Loucy (cell line): Measurements from ENCODE around the gene ERVK3-1.

ENCODE experiments used
- EZH2phosphoT487 ChIP-seq: fragments of 200-600 bp; IDR thresholded peaks from 2 replicates; pipeline ENCODE4 v1.6.1; 2018; ENCODE audit warnings: antibody characterized with exemption, mild to moderate bottlenecking, moderate library complexity, borderline replicate concordance
- TF ChIP-seq, protein P1 (sequence below): fragments of 200-600 bp; sonication (generic); conservative IDR thresholded peaks from 2 replicates; pipeline ENCODE4 v1.5.1; 2014; ENCODE audit warnings: mild to moderate bottlenecking, antibody characterized with exemption, low read length

DNA sequence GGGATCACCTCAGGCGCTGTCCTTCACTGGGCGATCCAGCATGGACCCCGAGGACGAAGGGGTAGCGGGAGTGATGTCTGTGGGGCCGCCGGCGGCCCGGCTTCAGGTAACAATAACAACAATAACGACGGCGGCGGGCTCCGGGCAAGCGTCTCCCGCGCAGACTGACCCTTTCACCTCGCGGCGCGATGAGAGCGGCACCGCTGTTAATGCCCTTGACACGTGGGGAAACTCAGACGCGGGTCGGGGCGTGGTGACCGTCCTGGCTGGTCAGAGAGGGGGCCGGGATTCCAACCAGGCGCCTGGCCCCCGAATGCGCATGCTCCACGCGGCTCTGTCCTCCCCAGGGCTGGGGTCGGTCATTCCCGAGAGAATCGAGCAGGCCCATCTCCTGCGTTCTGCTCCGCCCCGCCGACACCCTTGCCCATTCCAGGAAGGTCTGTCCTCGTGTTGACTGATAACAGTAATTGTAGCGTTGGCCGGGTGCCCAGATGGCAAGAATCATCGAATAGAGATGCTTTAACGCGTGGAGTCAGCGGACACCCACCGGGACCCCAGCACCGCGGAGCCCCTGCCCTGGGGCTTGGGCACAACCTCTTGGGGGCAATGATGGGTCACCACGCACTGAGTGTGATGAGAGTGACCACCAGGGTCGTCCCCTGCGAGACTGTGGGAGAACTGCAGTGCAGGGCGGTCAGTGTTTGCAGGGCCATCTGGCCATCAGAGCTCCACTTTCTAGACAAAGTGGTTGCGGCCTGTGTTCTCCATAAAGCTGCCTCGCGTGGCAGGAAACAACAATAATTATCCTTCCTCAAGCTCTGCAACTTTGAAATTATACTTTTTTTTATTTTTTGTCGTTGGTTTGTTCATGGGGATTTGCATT lies 25.9 kb upstream of the ERVK3-1 start:
- TF ChIP-seq, protein P1, sequence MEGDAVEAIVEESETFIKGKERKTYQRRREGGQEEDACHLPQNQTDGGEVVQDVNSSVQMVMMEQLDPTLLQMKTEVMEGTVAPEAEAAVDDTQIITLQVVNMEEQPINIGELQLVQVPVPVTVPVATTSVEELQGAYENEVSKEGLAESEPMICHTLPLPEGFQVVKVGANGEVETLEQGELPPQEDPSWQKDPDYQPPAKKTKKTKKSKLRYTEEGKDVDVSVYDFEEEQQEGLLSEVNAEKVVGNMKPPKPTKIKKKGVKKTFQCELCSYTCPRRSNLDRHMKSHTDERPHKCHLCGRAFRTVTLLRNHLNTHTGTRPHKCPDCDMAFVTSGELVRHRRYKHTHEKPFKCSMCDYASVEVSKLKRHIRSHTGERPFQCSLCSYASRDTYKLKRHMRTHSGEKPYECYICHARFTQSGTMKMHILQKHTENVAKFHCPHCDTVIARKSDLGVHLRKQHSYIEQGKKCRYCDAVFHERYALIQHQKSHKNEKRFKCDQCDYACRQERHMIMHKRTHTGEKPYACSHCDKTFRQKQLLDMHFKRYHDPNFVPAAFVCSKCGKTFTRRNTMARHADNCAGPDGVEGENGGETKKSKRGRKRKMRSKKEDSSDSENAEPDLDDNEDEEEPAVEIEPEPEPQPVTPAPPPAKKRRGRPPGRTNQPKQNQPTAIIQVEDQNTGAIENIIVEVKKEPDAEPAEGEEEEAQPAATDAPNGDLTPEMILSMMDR, result no peak
- no peak for TF ChIP-seq EZH2phosphoT487
